K562 (cell line): ENCODE data around the gene EHMT2. TPM values are rescaled to one million over a fixed set of nuclear protein-coding genes. Genes with fewer than 3 reads are reported as not detected.

Experiments
- MBD2 ChIP-seq: sonication (generic); IDR thresholded peaks from 2 replicates; pipeline ENCODE4 v1.6.1; 2016; ENCODE audit warnings: low read depth, borderline replicate concordance
- MED1 ChIP-seq: sonication (generic); formaldehyde crosslinking; IDR thresholded peaks from 2 replicates; pipeline ENCODE4 v1.8.1; 2023; ENCODE audit warnings: missing genetic modification reagents, borderline replicate concordance
- SMARCA4 ChIP-seq: fragments of 450-650 bp; IDR thresholded peaks from 2 replicates; pipeline ENCODE4 v1.6.1; 2016
- SUPT5H ChIP-seq: fragments of 450-650 bp; IDR thresholded peaks from 2 replicates; pipeline ENCODE4 v1.6.1; 2016
- ZNF644 ChIP-seq: fragments of 200-800 bp; sonication (Bioruptor generic); IDR thresholded peaks from 2 replicates; pipeline ENCODE4 v1.6.1; 2016; ENCODE audit warnings: low read depth, missing genetic modification characterization, missing compliant biosample characterization
- polyA plus RNA-seq, 8 experiments: library from polyadenylated mRNA; depleted of rRNA in 4 of 8; stranded (reverse) in 5 of 8; unstranded in 3 of 8; fragments of >200 nt; fragmentation: Nextera tagmentation in 2 of 8; fragmentation: Illumina TruSeq in 1 of 8; extraction: Ambion mirVana in 2 of 8; extraction: Trizol in 1 of 8; gene quantifications; 2 replicates each; pipeline versions ENCODE4 v1.2.1 to v1.2.3, GENCODE V29; 2011 to 2014; ENCODE audit warnings: inconsistent platforms in 1 of 8, missing spikeins in 1 of 8
- total RNA-seq, 7 experiments: library from RNA; depleted of rRNA in 6 of 7; stranded (reverse); fragments of >200 nt in 6 of 7; fragmentation: Illumina TruSeq in 2 of 7; extraction: Trizol in 2 of 7; gene quantifications; 2 replicates each; pipeline versions ENCODE4 v1.2.1 to v1.2.3, GENCODE V29; 2011 to 2021; ENCODE audit warnings: low replicate concordance in 1 of 7
- TF ChIP-seq, protein P1 (sequence below): sonication (generic); formaldehyde crosslinking; IDR thresholded peaks from 2 replicates; pipeline ENCODE4 v1.8.0; 2022; ENCODE audit warnings: mild to moderate bottlenecking, missing genetic modification reagents
- TF ChIP-seq, protein P2 (sequence below): fragments of 450-650 bp; IDR thresholded peaks from 2 replicates; pipeline ENCODE4 v1.6.1; 2016; ENCODE audit warnings: mild to moderate bottlenecking, moderate library complexity
- TF ChIP-seq, protein P3 (sequence below), 2 experiments: fragments of 450-650 bp in 1 of 2; sonication (generic) in 1 of 2; formaldehyde crosslinking in 1 of 2; IDR thresholded peaks in 1 of 2; conservative IDR thresholded peaks in 1 of 2; 2 replicates each; pipeline versions ENCODE4 v1.6.1 to v1.8.1; 2016 to 2023; ENCODE audit warnings: mild to moderate bottlenecking in 2 of 2, moderate library complexity in 2 of 2, inconsistent platforms in 1 of 2, missing genetic modification reagents in 1 of 2

EHMT2 gene
- total and polyA plus RNA-seq, 9 of the 15 experiments (the other 6 are each of a cell fraction or from before 2014, with no cell fraction given) = 2.1 to 63.8 (median 38.5) TPM

DNA sequence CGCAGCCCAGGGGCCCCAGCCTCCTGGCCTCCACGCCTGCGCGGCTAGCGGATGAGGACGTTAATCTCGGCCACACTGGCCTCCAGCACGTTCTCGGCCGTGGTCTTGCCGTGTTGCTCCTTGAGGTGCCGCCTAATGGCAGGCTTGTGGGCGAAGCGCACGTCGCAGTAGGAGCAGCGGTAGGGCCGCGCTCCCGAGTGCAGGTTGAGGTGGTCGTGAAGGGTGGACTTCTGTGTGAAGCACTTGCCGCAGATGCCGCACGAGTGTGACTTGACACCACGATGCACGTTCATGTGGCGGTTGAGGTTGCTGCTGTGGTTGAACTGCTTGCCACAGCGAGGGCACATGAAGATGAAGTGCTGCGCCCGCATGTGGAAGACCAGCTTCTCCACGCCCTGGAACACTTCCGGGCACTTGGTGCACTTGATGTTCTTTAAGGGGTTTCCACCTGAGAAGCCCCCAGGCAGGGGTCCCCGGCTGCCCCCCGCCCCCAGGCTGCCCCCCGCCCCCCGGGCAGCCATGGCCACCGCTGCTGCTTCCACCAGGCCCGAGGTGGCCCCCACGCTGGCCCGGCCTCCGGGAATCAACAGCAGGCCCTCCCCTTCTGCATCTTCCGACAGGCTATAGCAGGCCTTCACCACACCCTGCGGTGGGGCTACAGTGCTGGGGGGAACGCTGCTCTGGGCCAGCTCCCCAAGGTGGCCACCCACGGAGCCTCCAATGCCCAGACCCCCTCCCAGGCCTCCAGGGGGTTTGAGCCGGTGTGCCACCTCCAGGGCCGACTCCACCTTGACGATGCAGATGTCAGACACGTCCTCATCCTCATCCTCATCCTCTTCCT, 2.6 kb upstream of the EHMT2 start (continued):
- TF ChIP-seq, protein P1, sequence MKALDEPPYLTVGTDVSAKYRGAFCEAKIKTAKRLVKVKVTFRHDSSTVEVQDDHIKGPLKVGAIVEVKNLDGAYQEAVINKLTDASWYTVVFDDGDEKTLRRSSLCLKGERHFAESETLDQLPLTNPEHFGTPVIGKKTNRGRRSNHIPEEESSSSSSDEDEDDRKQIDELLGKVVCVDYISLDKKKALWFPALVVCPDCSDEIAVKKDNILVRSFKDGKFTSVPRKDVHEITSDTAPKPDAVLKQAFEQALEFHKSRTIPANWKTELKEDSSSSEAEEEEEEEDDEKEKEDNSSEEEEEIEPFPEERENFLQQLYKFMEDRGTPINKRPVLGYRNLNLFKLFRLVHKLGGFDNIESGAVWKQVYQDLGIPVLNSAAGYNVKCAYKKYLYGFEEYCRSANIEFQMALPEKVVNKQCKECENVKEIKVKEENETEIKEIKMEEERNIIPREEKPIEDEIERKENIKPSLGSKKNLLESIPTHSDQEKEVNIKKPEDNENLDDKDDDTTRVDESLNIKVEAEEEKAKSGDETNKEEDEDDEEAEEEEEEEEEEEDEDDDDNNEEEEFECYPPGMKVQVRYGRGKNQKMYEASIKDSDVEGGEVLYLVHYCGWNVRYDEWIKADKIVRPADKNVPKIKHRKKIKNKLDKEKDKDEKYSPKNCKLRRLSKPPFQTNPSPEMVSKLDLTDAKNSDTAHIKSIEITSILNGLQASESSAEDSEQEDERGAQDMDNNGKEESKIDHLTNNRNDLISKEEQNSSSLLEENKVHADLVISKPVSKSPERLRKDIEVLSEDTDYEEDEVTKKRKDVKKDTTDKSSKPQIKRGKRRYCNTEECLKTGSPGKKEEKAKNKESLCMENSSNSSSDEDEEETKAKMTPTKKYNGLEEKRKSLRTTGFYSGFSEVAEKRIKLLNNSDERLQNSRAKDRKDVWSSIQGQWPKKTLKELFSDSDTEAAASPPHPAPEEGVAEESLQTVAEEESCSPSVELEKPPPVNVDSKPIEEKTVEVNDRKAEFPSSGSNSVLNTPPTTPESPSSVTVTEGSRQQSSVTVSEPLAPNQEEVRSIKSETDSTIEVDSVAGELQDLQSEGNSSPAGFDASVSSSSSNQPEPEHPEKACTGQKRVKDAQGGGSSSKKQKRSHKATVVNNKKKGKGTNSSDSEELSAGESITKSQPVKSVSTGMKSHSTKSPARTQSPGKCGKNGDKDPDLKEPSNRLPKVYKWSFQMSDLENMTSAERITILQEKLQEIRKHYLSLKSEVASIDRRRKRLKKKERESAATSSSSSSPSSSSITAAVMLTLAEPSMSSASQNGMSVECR = no peak
- TF ChIP-seq ZNF644 (tag) (no peak), SMARCA4 (no peak), MED1 (0 out of 2 replicates have a peak, but pooled peaks have one; percentile 83), SUPT5H (0 out of 2 replicates have a peak, but pooled peaks have one; percentile 22), MBD2 (0 out of 2 replicates have a peak, but pooled peaks have one; percentile 7)
- TF ChIP-seq, protein P2, sequence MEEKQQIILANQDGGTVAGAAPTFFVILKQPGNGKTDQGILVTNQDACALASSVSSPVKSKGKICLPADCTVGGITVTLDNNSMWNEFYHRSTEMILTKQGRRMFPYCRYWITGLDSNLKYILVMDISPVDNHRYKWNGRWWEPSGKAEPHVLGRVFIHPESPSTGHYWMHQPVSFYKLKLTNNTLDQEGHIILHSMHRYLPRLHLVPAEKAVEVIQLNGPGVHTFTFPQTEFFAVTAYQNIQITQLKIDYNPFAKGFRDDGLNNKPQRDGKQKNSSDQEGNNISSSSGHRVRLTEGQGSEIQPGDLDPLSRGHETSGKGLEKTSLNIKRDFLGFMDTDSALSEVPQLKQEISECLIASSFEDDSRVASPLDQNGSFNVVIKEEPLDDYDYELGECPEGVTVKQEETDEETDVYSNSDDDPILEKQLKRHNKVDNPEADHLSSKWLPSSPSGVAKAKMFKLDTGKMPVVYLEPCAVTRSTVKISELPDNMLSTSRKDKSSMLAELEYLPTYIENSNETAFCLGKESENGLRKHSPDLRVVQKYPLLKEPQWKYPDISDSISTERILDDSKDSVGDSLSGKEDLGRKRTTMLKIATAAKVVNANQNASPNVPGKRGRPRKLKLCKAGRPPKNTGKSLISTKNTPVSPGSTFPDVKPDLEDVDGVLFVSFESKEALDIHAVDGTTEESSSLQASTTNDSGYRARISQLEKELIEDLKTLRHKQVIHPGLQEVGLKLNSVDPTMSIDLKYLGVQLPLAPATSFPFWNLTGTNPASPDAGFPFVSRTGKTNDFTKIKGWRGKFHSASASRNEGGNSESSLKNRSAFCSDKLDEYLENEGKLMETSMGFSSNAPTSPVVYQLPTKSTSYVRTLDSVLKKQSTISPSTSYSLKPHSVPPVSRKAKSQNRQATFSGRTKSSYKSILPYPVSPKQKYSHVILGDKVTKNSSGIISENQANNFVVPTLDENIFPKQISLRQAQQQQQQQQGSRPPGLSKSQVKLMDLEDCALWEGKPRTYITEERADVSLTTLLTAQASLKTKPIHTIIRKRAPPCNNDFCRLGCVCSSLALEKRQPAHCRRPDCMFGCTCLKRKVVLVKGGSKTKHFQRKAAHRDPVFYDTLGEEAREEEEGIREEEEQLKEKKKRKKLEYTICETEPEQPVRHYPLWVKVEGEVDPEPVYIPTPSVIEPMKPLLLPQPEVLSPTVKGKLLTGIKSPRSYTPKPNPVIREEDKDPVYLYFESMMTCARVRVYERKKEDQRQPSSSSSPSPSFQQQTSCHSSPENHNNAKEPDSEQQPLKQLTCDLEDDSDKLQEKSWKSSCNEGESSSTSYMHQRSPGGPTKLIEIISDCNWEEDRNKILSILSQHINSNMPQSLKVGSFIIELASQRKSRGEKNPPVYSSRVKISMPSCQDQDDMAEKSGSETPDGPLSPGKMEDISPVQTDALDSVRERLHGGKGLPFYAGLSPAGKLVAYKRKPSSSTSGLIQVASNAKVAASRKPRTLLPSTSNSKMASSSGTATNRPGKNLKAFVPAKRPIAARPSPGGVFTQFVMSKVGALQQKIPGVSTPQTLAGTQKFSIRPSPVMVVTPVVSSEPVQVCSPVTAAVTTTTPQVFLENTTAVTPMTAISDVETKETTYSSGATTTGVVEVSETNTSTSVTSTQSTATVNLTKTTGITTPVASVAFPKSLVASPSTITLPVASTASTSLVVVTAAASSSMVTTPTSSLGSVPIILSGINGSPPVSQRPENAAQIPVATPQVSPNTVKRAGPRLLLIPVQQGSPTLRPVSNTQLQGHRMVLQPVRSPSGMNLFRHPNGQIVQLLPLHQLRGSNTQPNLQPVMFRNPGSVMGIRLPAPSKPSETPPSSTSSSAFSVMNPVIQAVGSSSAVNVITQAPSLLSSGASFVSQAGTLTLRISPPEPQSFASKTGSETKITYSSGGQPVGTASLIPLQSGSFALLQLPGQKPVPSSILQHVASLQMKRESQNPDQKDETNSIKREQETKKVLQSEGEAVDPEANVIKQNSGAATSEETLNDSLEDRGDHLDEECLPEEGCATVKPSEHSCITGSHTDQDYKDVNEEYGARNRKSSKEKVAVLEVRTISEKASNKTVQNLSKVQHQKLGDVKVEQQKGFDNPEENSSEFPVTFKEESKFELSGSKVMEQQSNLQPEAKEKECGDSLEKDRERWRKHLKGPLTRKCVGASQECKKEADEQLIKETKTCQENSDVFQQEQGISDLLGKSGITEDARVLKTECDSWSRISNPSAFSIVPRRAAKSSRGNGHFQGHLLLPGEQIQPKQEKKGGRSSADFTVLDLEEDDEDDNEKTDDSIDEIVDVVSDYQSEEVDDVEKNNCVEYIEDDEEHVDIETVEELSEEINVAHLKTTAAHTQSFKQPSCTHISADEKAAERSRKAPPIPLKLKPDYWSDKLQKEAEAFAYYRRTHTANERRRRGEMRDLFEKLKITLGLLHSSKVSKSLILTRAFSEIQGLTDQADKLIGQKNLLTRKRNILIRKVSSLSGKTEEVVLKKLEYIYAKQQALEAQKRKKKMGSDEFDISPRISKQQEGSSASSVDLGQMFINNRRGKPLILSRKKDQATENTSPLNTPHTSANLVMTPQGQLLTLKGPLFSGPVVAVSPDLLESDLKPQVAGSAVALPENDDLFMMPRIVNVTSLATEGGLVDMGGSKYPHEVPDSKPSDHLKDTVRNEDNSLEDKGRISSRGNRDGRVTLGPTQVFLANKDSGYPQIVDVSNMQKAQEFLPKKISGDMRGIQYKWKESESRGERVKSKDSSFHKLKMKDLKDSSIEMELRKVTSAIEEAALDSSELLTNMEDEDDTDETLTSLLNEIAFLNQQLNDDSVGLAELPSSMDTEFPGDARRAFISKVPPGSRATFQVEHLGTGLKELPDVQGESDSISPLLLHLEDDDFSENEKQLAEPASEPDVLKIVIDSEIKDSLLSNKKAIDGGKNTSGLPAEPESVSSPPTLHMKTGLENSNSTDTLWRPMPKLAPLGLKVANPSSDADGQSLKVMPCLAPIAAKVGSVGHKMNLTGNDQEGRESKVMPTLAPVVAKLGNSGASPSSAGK = peak; percentile 34; the same call in 1 of the 2 replicates
- TF ChIP-seq, protein P3, sequence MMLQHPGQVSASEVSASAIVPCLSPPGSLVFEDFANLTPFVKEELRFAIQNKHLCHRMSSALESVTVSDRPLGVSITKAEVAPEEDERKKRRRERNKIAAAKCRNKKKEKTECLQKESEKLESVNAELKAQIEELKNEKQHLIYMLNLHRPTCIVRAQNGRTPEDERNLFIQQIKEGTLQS (IDR thresholded peaks at IDR 0.05) = peak; percentile 9; the same call in 1 of the 2 replicates
- TF ChIP-seq, protein P3 (CRISPR knock-in tag; conservative IDR thresholded peaks at IDR 0.05) = no peak
